Mucosa of descending colon (tissue), 3 donors: ENCODE data around the gene RGPD3. TPM values are rescaled to one million over a fixed set of nuclear protein-coding genes. Genes with fewer than 3 reads are reported as not detected.
"Not testable (repeated sequence)": the region's sequence is repeated elsewhere in the genome, so short reads cannot be mapped to it uniquely, and the experiment has no call there.

Experiments used
- ATAC-seq: fragments of 200-7000 bp; cut with Tn5 transposase; one replicate; pipeline ENCODE4 v1.9.1; 2020; ENCODE audit warnings: mild to moderate bottlenecking, moderate library complexity
- DNase-seq, 3 donors: peaks; one replicate each; pipeline ENCODE4 v3.0.0-alpha.2; 2020
- H3K36me3 ChIP-seq: fragments of 200-600 bp; one replicate; pipeline ENCODE4 v1.8.0; 2021; ENCODE audit warnings: low read depth, mild to moderate bottlenecking
- H3K4me1 ChIP-seq: fragments of 200-600 bp; one replicate; pipeline ENCODE4 v1.8.0; 2021; ENCODE audit warnings: low read depth, mild to moderate bottlenecking
- H3K4me3 ChIP-seq: fragments of 200-600 bp; one replicate; pipeline ENCODE4 v1.8.0; 2021; ENCODE audit warnings: mild to moderate bottlenecking
- H3K9me3 ChIP-seq: fragments of 200-600 bp; one replicate; pipeline ENCODE4 v1.8.0; 2021; ENCODE audit warnings: mild to moderate bottlenecking
- intact Hi-C, 2 donors: fragments of 100-400 bp; cut with DNase I in 1 of 2; cut with micrococcal nuclease in 1 of 2; formaldehyde crosslinking; loops; one replicate each; pipeline versions ENCODE4 v1.11.0 to v1.11.1; 2022; cut with DNase I, micrococcal nuclease
- total RNA-seq, 3 donors: library from RNA; stranded (reverse); fragmentation: NEBNext Ultra II Directional in 2 of 3; extraction: Animal tissue kit (Norgen Biotek cat#: 25700) in 2 of 3; gene quantifications; one replicate each; pipeline versions ENCODE4 v1.2.1 to v1.2.4, GENCODE V29; 2021 to 2023
- donor health status: DM: no; HTN: no; CAD: no; lungs with moderate emphysema.
- donor health status: DM: no; HTN: no; CAD: no.
- donor health status: DM: no; HTN: yes; CAD: no.

The RGPD3 gene
- total RNA-seq, 3 donors from 2014 or later: 0.07 to 0.26 (median 0.16) TPM

DNA sequence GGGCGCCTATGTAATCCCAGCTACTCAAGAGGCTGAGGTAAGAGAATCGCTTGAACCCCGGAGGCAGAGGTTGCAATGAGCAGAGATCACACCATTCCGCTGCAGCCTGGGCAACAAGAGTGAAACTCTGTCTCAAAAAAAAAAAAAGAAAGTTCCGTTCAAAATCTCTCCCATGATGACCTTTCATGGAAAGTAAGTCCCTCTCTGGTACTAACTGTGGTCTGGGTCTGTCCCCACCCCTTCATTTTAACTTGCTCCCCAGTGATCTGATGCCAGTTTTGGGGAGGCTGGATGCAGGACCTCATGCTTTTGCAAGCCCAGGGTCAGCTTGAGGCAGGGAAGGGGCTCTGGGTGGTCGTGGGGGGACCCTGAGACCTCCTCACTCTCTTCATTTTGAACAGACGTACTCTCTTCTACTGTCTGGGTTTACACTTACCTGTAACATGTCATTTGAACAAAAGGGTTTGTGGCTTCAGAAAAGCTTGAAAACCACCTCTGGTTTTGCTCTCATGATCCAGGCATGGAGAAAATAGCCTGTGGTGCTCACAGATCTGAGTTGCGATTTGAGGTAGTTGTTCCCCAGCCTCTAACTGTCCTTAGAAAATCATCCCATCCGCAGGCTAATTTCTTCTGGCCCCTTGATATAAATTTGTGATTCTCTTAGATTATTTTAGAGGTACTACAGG lies 37.9 kb upstream of the RGPD3 start:
- H3K4me3 ChIP-seq, H3K4me1 ChIP-seq, H3K36me3 ChIP-seq, intact Hi-C loops, DNase-seq, H3K9me3 ChIP-seq, ATAC-seq: not testable (repeated sequence)

DNA sequence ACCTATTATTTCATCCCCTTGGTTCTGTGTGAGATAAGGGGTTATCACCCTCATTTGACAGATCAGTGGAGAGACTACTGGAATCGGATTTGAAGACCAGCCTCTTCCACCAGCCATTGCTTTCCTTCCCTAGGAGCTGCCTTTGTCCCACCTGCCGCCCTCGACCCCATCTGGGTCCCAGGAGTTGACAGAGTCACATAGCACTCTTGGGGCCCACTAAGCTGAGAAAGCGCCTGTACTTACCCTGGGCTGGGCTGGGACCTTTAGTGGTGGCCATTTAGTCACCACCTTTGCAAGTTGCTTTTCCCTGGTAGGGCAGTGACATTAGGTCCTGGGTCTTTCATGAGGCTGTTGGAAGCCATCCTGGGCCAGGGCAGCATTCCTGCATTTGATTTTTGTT lies 36.6 kb upstream of the RGPD3 start:
- H3K9me3 ChIP-seq, H3K4me1 ChIP-seq, H3K4me3 ChIP-seq, DNase-seq, intact Hi-C loops, ATAC-seq, H3K36me3 ChIP-seq: not testable (repeated sequence)

GRCh38 chr2:106504192-106504591 lies 36.0 kb upstream of the RGPD3 start:
- DNase-seq (peak in 2 of 3 donors; percentile 47 to 56), ATAC-seq (peak; percentile 56)
- H3K4me3 ChIP-seq, intact Hi-C loops, H3K9me3 ChIP-seq, H3K4me1 ChIP-seq, H3K36me3 ChIP-seq: not testable (repeated sequence)

DNA sequence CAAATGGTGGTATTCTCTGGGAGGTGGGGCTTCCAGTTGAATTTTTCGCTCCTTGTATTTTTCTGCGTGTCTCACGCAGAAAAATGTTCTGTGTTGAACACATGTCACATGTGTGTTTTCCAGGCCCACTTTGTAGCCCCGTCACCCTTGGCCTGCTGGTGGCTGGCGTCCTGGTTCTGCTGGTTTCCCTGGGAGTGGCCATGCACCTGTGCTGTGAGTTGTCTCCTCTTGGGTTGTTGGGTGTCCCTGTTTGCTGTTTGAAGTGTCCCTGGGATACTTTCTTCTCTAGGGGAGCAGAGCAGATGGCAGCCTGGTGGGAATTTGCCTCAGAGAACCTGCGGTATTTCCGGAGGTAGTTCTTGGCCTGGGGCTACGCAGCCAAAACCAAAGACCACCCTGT lies 34.1 kb upstream of the RGPD3 start:
- H3K4me3 ChIP-seq, H3K9me3 ChIP-seq, H3K4me1 ChIP-seq, DNase-seq, H3K36me3 ChIP-seq, ATAC-seq, intact Hi-C loops: not testable (repeated sequence)

GRCh38 chr2:106500350-106500749 lies 32.1 kb upstream of the RGPD3 start:
- H3K4me3 ChIP-seq, intact Hi-C loops, H3K9me3 ChIP-seq, H3K36me3 ChIP-seq, H3K4me1 ChIP-seq, ATAC-seq, DNase-seq: not testable (repeated sequence)

GRCh38 chr2:106498549-106498948 lies 30.3 kb upstream of the RGPD3 start:
- DNase-seq, H3K4me1 ChIP-seq, intact Hi-C loops, H3K36me3 ChIP-seq, H3K4me3 ChIP-seq, ATAC-seq, H3K9me3 ChIP-seq: not testable (repeated sequence)

DNA sequence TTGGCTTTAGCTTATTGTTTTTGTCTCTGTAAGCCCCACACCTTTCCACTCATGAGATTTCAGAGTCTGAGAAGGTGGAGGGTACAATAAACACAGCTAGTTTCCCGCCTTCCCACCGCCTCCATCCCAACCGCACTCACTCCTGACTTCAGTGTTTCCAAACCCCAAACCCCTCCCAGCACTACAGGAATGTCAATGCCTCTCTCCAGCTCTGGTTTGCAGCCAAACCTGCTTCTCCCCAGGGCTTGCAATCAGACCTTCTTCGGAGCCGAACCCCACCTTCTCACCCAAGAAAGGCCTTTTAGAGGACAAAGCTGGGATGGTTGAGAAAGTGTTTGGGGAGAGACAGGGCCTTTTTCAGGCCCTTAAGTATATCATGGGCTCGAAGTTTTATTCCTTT lies 24.7 kb upstream of the RGPD3 start:
- ATAC-seq, H3K4me3 ChIP-seq, H3K36me3 ChIP-seq, H3K4me1 ChIP-seq, DNase-seq, H3K9me3 ChIP-seq, intact Hi-C loops: not testable (repeated sequence)

GRCh38 chr2:106492399-106492798 lies 24.2 kb upstream of the RGPD3 start:
- H3K36me3 ChIP-seq, H3K4me3 ChIP-seq, H3K9me3 ChIP-seq, ATAC-seq, DNase-seq, H3K4me1 ChIP-seq, intact Hi-C loops: not testable (repeated sequence)

GRCh38 chr2:106489701-106490100 lies 21.5 kb upstream of the RGPD3 start:
- H3K9me3 ChIP-seq, H3K4me1 ChIP-seq, H3K36me3 ChIP-seq, H3K4me3 ChIP-seq, DNase-seq, ATAC-seq, intact Hi-C loops: not testable (repeated sequence)

DNA sequence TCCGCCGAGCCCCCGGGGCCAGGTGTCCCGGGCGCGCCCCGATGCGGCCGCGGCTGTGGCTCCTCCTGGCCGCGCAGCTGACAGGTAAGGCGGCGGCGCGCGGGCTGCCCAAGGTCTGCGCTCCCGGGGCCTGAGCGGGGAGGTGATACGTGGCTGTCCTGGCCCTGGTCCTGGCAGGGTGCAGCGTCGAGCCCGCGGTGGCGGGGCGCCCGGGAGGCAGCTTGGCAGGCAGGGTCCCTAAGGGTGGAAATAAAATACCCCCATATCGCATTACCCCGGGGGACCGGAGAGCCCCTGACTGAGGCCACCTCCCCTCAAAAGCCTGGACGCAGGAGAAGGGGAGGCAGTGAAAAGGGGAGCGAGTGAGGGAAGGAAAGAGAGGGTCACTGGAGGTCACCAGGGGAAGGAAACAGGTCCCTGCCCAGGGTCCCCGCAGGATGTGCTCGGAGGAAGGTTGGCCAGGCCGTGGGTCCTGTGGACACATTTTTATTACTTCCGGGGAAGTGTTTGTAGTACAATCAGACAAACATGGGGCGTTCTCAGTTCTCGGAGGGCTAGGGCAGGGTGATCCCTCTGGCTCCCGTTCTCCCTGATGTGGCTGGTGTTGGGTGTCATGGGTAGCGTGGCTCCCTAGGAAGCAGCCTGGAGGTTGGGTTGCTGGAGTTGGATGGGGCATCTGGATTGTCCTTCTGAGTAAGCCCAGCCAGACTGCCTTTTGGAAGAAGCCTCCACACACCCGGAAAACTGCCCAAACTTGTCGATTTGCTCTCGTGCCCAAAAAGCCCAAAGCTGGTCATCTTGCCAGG lies 19.4 kb upstream of the RGPD3 start:
- H3K9me3 ChIP-seq, intact Hi-C loops, H3K36me3 ChIP-seq, H3K4me1 ChIP-seq, H3K4me3 ChIP-seq: not testable (repeated sequence)
- peak; percentile 77 for ATAC-seq
- peak in 1 of 3 donors; percentile 35 for DNase-seq

DNA sequence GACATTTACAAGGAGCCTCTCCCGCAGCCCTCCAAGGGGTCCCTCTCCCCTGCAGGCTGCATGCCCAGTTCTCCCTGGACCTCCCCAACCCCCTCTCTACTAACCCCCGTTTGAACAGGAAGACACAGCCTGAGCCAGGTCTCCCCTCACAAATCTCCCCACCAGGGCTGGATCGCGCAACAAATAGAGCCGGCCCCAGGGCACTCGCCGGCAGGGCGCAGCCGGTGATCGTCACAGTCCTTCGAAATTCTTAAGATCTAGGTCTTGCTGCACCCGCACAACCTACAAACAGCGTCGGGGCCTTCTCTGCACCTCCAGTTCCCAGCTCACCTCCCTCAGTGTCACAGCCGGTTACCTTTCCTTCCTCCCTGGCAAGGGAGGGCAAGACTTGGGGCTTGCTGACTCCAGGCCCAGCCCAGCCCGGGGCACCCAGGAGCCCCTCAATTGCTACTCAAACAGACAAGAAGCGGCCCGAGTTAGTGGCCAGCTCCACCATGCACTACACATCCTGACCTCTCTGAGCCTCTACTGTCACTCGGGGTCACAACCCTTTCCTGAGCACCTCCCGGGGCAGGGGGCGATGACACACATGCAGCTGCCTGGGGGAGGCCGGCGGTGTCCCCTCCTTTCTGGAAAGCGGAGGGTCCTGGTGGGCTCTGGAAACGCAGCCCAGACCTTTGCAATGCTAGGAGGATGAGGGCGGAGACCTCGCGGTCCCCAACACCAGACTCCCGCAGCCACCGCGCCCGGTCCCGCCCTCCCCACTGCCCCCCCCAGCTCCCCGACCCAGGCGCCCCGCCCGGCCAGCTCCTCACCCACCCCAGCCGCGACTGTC lies 18.6 kb upstream of the RGPD3 start, which contains the start of gene CD8B2:
TSS of gene CD8B2 (plus strand) at position 814 of the 835 bp plus-strand sequence. CDS start 63 bp downstream, outside the sequence.
- DNase-seq, H3K36me3 ChIP-seq, H3K9me3 ChIP-seq, H3K4me1 ChIP-seq, H3K4me3 ChIP-seq, intact Hi-C loops: not testable (repeated sequence)
- peak; percentile 6 for ATAC-seq

- ATAC-seq, H3K4me1 ChIP-seq, intact Hi-C loops, H3K4me3 ChIP-seq, H3K36me3 ChIP-seq, H3K9me3 ChIP-seq, DNase-seq: not testable (repeated sequence)
These were observed 11.3 kb upstream of the RGPD3 start for GRCh38 chr2:106479563-106479962.

GRCh38 chr2:106477647-106478046 lies 9.4 kb upstream of the RGPD3 start:
- H3K36me3 ChIP-seq, H3K9me3 ChIP-seq, H3K4me3 ChIP-seq, intact Hi-C loops, H3K4me1 ChIP-seq, ATAC-seq, DNase-seq: not testable (repeated sequence)
